Type B pancreatic cell (in vitro differentiated cells): Measurements from ENCODE around the gene GIGYF2. TPM values are rescaled to one million over a fixed set of nuclear protein-coding genes. Genes with fewer than 3 reads are reported as not detected.

Experiments
- DNase-seq: peaks from one replicate; pipeline ENCODE4 v3.0.0; 2021; ENCODE audit warnings: mixed read lengths; ENCODE audit not compliant: unreplicated experiment; ENCODE audit errors: extremely low spot score
- H3K27ac Mint-ChIP-seq: 2 replicates; pipeline ENCODE4 v1.8.0; 2021; ENCODE audit warnings: mild to moderate bottlenecking, mixed read lengths
- H3K27me3 Mint-ChIP-seq: 2 replicates; pipeline ENCODE4 v1.8.0; 2021; ENCODE audit warnings: mixed read lengths
- H3K36me3 Mint-ChIP-seq: 2 replicates; pipeline ENCODE4 v1.8.0; 2021; ENCODE audit warnings: mixed read lengths
- H3K4me1 Mint-ChIP-seq: one replicate; pipeline ENCODE4 v1.8.0; 2021; ENCODE audit warnings: mixed read lengths; ENCODE audit not compliant: unreplicated experiment
- H3K4me3 Mint-ChIP-seq: 2 replicates; pipeline ENCODE4 v1.8.0; 2021; ENCODE audit warnings: mild to moderate bottlenecking, mixed read lengths
- H3K9me3 Mint-ChIP-seq: 2 replicates; pipeline ENCODE4 v1.8.0; 2021; ENCODE audit warnings: mixed read lengths
- total RNA-seq: library from RNA; stranded (reverse); gene quantifications from 2 replicates; pipeline ENCODE4 v1.2.1, GENCODE V29; 2021; ENCODE audit warnings: low replicate concordance
- TF ChIP-seq, protein P1 (sequence below): fragments of 200-600 bp; sonication (generic); conservative IDR thresholded peaks from 2 replicates; pipeline ENCODE4 v1.5.0; 2021; ENCODE audit warnings: antibody characterized with exemption, mild to moderate bottlenecking

The GIGYF2 gene
- total RNA-seq, 1 donor from 2014 or later = 65.7 TPM

DNA sequence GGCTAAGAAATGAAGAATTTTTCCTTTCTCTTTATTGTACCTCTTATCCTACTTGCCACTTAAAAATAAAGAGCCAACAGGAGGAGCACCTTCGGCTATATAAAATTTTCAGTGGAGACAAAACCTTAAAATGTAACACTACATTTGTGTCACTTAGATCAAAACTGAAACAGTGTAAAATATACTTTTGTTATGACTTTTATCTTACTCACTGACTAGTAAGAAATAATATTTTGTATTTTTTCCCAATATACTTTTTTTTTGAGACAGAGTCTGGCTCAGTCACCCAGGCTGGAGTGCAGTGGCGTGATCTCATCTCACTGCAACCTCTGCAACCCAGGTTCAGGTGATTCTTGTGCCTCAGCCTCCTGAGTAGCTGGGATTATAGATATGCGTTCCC lies 50.9 kb downstream of the GIGYF2 start:
- Mint-ChIP-seq H3K27ac (no peak overlapping the region), H3K9me3 (no peaks in the 10 kb centered on the region), H3K27me3 (no peaks in the 10 kb centered on the region), H3K4me1 (no peaks in the 10 kb centered on the region), H3K36me3 (peaks cover 8% of the 10 kb centered on the region), H3K4me3 (no peak overlapping the region)
- TF ChIP-seq, protein P1, sequence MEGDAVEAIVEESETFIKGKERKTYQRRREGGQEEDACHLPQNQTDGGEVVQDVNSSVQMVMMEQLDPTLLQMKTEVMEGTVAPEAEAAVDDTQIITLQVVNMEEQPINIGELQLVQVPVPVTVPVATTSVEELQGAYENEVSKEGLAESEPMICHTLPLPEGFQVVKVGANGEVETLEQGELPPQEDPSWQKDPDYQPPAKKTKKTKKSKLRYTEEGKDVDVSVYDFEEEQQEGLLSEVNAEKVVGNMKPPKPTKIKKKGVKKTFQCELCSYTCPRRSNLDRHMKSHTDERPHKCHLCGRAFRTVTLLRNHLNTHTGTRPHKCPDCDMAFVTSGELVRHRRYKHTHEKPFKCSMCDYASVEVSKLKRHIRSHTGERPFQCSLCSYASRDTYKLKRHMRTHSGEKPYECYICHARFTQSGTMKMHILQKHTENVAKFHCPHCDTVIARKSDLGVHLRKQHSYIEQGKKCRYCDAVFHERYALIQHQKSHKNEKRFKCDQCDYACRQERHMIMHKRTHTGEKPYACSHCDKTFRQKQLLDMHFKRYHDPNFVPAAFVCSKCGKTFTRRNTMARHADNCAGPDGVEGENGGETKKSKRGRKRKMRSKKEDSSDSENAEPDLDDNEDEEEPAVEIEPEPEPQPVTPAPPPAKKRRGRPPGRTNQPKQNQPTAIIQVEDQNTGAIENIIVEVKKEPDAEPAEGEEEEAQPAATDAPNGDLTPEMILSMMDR = no peak
- DNase-seq = no peak

- TF ChIP-seq, protein P1 = no peak
- Mint-ChIP-seq H3K9me3 (no peaks in the 10 kb centered on the region), H3K27me3 (no peaks in the 10 kb centered on the region), H3K4me3 (no peak overlapping the region), H3K36me3 (peaks cover 8% of the 10 kb centered on the region), H3K27ac (no peak overlapping the region), H3K4me1 (no peaks in the 10 kb centered on the region)
- DNase-seq = no peak
Observed at GRCh38 chr2:232749331-232749730, 52.2 kb downstream of the GIGYF2 start.

DNA sequence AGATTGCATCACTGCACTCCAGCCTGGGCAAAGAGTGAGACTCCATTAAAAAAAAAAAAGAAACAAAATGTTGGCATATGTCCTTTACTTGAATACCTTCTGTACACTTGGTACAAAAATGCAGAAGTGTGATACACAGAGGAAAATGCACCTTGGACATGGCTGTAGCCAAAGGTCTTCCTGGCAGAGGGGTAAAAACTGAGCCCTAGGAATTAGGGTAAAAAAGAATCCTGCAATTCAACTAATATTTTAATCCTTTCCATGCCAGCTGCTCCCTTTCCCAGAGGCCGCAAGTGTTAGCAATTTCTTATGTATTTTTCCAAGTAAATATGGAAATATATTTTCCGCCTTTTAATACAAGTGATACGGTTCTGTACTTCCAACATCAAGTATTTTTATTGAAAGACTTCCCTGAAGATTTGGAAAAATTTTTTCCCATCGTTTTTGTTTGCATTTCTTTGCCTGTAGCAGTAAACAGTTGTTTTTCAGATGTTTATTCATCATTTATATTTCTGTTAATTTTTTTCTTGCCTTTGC lies 53.1 kb downstream of the GIGYF2 start:
- Mint-ChIP-seq H3K4me3 (no peak overlapping the region), H3K27ac (no peak overlapping the region), H3K36me3 (peaks cover 8% of the 10 kb centered on the region), H3K4me1 (no peaks in the 10 kb centered on the region), H3K9me3 (no peaks in the 10 kb centered on the region), H3K27me3 (no peaks in the 10 kb centered on the region)
- no peak for DNase-seq
- TF ChIP-seq, protein P1 = no peak

DNA sequence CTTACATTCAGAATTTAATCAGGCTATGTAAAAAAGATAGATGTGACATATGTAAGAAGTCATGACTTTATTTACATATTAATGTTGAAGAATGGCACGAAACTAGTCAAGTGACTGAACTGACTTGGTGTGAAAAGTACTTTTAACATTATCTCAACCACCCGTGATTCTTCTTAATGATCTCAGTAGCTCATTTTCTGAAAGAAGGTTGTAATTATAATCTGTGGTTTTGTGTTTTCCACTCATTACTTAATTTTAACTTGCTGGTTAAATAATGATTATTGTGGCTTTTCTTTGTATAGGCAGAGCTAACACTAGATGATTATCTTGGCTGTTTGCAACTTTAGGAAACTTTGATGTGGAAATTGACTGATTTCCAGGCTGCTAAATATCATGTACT lies 60.8 kb downstream of the GIGYF2 start:
- Mint-ChIP-seq H3K9me3 (no peaks in the 10 kb centered on the region), H3K36me3 (peaks cover 5% of the 10 kb centered on the region)

GRCh38 chr2:232761301-232761907 lies 64.3 kb downstream of the GIGYF2 start:
- TF ChIP-seq, protein P1 = peak; percentile 71
- Mint-ChIP-seq H3K9me3 (no peaks in the 10 kb centered on the region), H3K4me1 (no peaks in the 10 kb centered on the region), H3K4me3 (no peak overlapping the region), H3K27ac (no peak overlapping the region), H3K36me3 (peaks cover 10% of the 10 kb centered on the region), H3K27me3 (no peaks in the 10 kb centered on the region)
- DNase-seq = no peak

More for the DNA sequence above, 60.8 kb downstream of the GIGYF2 start:
- no peak for DNase-seq
- Mint-ChIP-seq H3K4me1 (no peaks in the 10 kb centered on the region), H3K4me3 (no peak overlapping the region), H3K27ac (no peak overlapping the region), H3K27me3 (no peaks in the 10 kb centered on the region)
- TF ChIP-seq, protein P1 = no peak
